Measurements from ENCODE around the gene TAF7. TPM values are rescaled to one million over a fixed set of nuclear protein-coding genes. Genes with fewer than 3 reads are reported as not detected.
A peak's percentile ranks its signal among the peaks of the same experiment; 100 is the strongest.
"Not testable (repeated sequence)": the region's sequence is repeated elsewhere in the genome, so short reads cannot be mapped to it uniquely, and the experiment has no call there.

The TAF7 gene
- total and polyA plus RNA-seq, 8 donors: 53.2 to 142 (median 129) TPM

DNA sequence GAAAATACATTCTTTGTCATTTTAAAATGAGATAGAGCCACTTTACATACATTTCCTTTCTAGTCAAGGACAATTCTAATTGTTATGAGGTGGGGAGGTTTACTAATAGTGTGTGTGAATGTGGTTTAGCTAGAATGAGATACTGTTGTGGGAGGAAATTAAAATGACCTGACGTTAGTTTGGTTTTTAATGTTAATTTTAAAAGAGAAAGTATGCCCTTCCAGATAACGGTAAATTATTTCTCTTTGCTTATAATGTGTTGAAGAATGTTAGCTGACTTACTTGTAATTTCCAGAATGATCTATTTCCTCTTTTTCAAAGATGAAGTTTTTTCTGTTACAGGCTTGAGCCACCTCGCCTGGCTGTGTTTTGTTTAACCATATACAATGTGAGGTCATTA lies 1.7 kb upstream of the TAF7 start:
- ATAC-seq: no peak
- intact Hi-C loops (cut with DNase I): no loop called here
- H3K27ac ChIP-seq: no peak overlapping the region

GRCh38 chr5:141319699-141320098 lies 885 bp downstream of the TAF7 start:
- H3K9me3 ChIP-seq: peaks cover 6 to 96% of the 10 kb centered on the region in 2 donors

More for the DNA sequence above, 1.7 kb upstream of the TAF7 start:
- Histone ChIP-seq H3K27me3 (peaks cover 0 to 9% of the 10 kb centered on the region in 2 donors), H3K4me1 (peaks cover 0 to 12% of the 10 kb centered on the region in 2 donors), H3K36me3 (peaks cover 0 to 27% of the 10 kb centered on the region in 2 donors), H3K9me3 (peaks cover 6 to 83% of the 10 kb centered on the region in 2 donors), H3K4me3 (no peak overlapping the region)
- no peak for DNase-seq
- TF ChIP-seq, protein P1, sequence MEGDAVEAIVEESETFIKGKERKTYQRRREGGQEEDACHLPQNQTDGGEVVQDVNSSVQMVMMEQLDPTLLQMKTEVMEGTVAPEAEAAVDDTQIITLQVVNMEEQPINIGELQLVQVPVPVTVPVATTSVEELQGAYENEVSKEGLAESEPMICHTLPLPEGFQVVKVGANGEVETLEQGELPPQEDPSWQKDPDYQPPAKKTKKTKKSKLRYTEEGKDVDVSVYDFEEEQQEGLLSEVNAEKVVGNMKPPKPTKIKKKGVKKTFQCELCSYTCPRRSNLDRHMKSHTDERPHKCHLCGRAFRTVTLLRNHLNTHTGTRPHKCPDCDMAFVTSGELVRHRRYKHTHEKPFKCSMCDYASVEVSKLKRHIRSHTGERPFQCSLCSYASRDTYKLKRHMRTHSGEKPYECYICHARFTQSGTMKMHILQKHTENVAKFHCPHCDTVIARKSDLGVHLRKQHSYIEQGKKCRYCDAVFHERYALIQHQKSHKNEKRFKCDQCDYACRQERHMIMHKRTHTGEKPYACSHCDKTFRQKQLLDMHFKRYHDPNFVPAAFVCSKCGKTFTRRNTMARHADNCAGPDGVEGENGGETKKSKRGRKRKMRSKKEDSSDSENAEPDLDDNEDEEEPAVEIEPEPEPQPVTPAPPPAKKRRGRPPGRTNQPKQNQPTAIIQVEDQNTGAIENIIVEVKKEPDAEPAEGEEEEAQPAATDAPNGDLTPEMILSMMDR (IDR thresholded peaks at IDR 0.05): no peak

DNA sequence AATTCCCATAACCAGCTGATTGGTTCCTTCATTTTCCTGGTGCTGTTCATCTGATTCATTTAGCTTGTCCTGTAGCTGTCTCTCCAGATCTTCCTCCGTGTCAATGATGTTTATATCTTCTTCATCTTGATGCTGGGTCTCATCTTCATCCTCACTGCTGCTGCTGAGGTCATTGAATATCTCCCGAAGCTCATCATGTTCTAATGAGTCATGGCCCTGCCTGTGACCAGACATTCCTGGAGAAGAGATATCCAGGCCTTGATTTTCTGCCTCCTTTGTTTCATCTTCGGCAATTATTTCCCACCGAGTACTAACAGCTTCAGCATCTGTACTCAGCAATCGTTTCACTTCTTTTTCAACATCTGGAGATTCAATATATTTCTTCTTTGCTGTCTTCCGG lies 1.4 kb downstream of the TAF7 start:
- TF ChIP-seq, protein P1 (IDR thresholded peaks at IDR 0.05): no peak
- Histone ChIP-seq H3K27me3 (no peaks in the 10 kb centered on the region), H3K4me1 (peaks cover 0 to 12% of the 10 kb centered on the region in 2 donors), H3K9me3 (peaks cover 6 to 97% of the 10 kb centered on the region in 2 donors), H3K4me3 (no peak overlapping the region), H3K36me3 (peaks cover 0 to 55% of the 10 kb centered on the region in 2 donors), H3K27ac (no peak overlapping the region)
- no peak for ATAC-seq
- intact Hi-C loops (cut with DNase I): no loop called here
- no peak for DNase-seq

More at GRCh38 chr5:141319699-141320098, 885 bp downstream of the TAF7 start:
- TF ChIP-seq, protein P1 (IDR thresholded peaks at IDR 0.05): no peak
- ATAC-seq (no peak), DNase-seq (no peak)
- intact Hi-C loops (cut with DNase I): no loop called here
- H3K36me3 ChIP-seq: peaks cover 0 to 51% of the 10 kb centered on the region in 2 donors
- peaks cover 0 to 12% of the 10 kb centered on the region in 2 donors for H3K4me1 ChIP-seq
- no peaks in the 10 kb centered on the region for H3K27me3 ChIP-seq
- peak overlapping the region; percentile 51 to 74 for H3K4me3 ChIP-seq
- H3K27ac ChIP-seq: peak overlapping the region in 1 of 2 donors; percentile 98

DNA sequence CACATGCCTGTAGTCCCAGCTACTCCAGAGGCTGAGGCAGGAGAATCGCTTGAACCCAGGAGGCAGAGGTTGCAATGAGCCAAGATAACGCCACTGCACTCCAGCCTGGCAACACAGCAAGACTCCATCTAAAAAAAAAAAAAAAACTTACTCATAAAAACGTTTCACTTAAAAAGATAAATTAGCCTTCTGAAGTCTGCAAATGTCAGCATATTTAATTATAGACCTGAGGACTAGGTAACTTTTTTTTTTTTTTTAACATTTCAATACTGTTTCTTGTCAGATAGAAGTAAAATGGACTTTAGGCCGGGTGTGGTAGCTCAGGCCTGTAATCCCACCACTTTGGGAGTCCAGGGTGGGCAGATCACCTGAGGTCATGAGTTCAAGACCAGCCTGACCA lies 3.6 kb downstream of the TAF7 start:
- peaks cover 0 to 12% of the 10 kb centered on the region in 2 donors for H3K4me1 ChIP-seq
- H3K27ac ChIP-seq; H3K27me3 ChIP-seq; H3K4me3 ChIP-seq; intact Hi-C loops (cut with DNase I); DNase-seq; ATAC-seq: not testable (repeated sequence)
- peaks cover 6 to 97% of the 10 kb centered on the region in 2 donors for H3K9me3 ChIP-seq
- peaks cover 0 to 72% of the 10 kb centered on the region in 2 donors for H3K36me3 ChIP-seq

DNA sequence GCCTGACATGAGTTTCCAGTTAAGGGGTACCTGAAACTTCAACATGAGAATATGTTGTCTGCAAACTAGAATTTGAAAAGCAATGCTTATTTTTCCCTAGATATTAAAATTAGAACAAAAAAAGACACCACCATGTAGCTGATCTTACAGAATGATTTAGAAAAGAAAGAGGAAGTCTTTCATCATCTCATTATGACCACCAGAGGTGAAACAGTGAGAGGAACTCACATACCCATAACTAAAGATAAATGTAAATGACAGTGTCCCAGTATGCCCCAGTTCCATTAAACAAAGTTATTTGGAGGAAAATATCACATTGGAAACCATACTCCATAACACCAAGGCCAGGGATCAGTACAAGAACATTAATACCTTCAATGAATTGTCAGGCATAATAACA lies 6.9 kb downstream of the TAF7 start:
- Histone ChIP-seq H3K9me3 (peaks cover 5 to 100% of the 10 kb centered on the region in 2 donors), H3K27me3 (no peaks in the 10 kb centered on the region), H3K4me1 (no peaks in the 10 kb centered on the region), H3K4me3 (no peak overlapping the region), H3K27ac (no peak overlapping the region), H3K36me3 (peaks cover 0 to 60% of the 10 kb centered on the region in 2 donors)
- intact Hi-C loops (cut with DNase I): no loop called here
- no peak for DNase-seq
- TF ChIP-seq, protein P1 (IDR thresholded peaks at IDR 0.05): no peak
- ATAC-seq: no peak

- Histone ChIP-seq H3K9me3 (peaks cover 0 to 100% of the 10 kb centered on the region in 2 donors), H3K27me3 (no peaks in the 10 kb centered on the region), H3K36me3 (peaks cover 0 to 12% of the 10 kb centered on the region in 2 donors), H3K27ac (no peak overlapping the region), H3K4me3 (no peak overlapping the region), H3K4me1 (no peaks in the 10 kb centered on the region)
- TF ChIP-seq, protein P1 (IDR thresholded peaks at IDR 0.05): no peak
- ATAC-seq (no peak), DNase-seq (no peak)
- intact Hi-C loops (cut with DNase I): no loop called here
Measured at GRCh38 chr5:141306630-141307029, 14.0 kb downstream of the TAF7 start.

Measured in left lung (tissue), 10 donors.